SW 1271 (cell line): ENCODE measurements around the gene PCDHGA12.
"Not testable (repeated sequence)": the region's sequence is repeated elsewhere in the genome, so short reads cannot be mapped to it uniquely, and the experiment has no call there.

Source experiments
- DNase-seq, 2 experiments: peaks; one replicate each; lab custom pipeline; 2025; lab: John Stamatoyannopoulos, UW

Gene PCDHGA12

GRCh38 chr5:141407790-141408505 lies 22.4 kb upstream of the PCDHGA12 start, which contains the start of gene PCDHGB6:
PCDHGB6 (plus strand) TSS chr5:141408021; CDS start chr5:141408203, 182 bp downstream.
- not testable (repeated sequence) for DNase-seq

GRCh38 chr5:141409598-141410306 lies 20.6 kb upstream of the PCDHGA12 start:
- DNase-seq = no peak

GRCh38 chr5:141411575-141411974 lies 18.7 kb upstream of the PCDHGA12 start:
- DNase-seq = no peak

- no peak for DNase-seq
Measured at GRCh38 chr5:141412854-141413539, 17.3 kb upstream of the PCDHGA12 start, which contains the start of gene PCDHGA10. PCDHGA10 (plus strand) TSS chr5:141412987; CDS start chr5:141413176, 189 bp downstream.

- DNase-seq = no peak
Measured at GRCh38 chr5:141413540-141414069, 16.7 kb upstream of the PCDHGA12 start.

- DNase-seq = not testable (repeated sequence)
Measured at GRCh38 chr5:141414548-141415274, 15.6 kb upstream of the PCDHGA12 start.

- DNase-seq = not testable (repeated sequence)
Measured at GRCh38 chr5:141415275-141415618, 15.1 kb upstream of the PCDHGA12 start.

GRCh38 chr5:141417494-141418172 lies 12.7 kb upstream of the PCDHGA12 start, which contains the start of gene PCDHGB7:
PCDHGB7 (plus strand) TSS chr5:141417677; CDS start chr5:141417860, 183 bp downstream.
- not testable (repeated sequence) for DNase-seq

- DNase-seq = no peak
Measured at GRCh38 chr5:141419074-141419880, 11.0 kb upstream of the PCDHGA12 start.

- DNase-seq = no peak
Measured at GRCh38 chr5:141420855-141421488, 9.3 kb upstream of the PCDHGA12 start, which contains the start of gene PCDHGA11. PCDHGA11 (plus strand) TSS chr5:141421051; CDS start chr5:141421228, 177 bp downstream.

GRCh38 chr5:141421489-141421855 lies 8.8 kb upstream of the PCDHGA12 start:
- DNase-seq = no peak

GRCh38 chr5:141422742-141423291 lies 7.5 kb upstream of the PCDHGA12 start:
- DNase-seq = no peak

GRCh38 chr5:141427783-141428426 lies 2.4 kb upstream of the PCDHGA12 start:
- no peak for DNase-seq

GRCh38 chr5:141431286-141431685 lies 979 bp downstream of the PCDHGA12 start:
- DNase-seq = no peak

GRCh38 chr5:141432308-141432707 lies 2.0 kb downstream of the PCDHGA12 start:
- not testable (repeated sequence) for DNase-seq

- not testable (repeated sequence) for DNase-seq
Measured at GRCh38 chr5:141432726-141433125, 2.4 kb downstream of the PCDHGA12 start.

- DNase-seq = no peak
Measured at GRCh38 chr5:141434006-141434405, 3.7 kb downstream of the PCDHGA12 start.

GRCh38 chr5:141437221-141437620 lies 6.9 kb downstream of the PCDHGA12 start:
- no peak for DNase-seq
